H9 (cell line): ENCODE measurements around the gene ASL. TPM values are rescaled to one million over a fixed set of nuclear protein-coding genes. Genes with fewer than 3 reads are reported as not detected.

Source experiments
- DNase-seq: peaks from one replicate; pipeline ENCODE4 v3.0.0-alpha.2; 2017
- H2AFZ ChIP-seq: one replicate; pipeline ENCODE4 v1.6.1; 2013; ENCODE audit warnings: mild to moderate bottlenecking, low read length, control low read depth, moderate library complexity
- H2AK5ac ChIP-seq: 2 replicates; pipeline ENCODE4 v1.6.1; 2013; ENCODE audit warnings: low read length, control low read depth, mixed read lengths; ENCODE audit not compliant: insufficient read length
- H2BK120ac ChIP-seq: one replicate; pipeline ENCODE4 v1.6.1; 2013; ENCODE audit warnings: low read depth, mild to moderate bottlenecking, low read length, control low read depth, inconsistent platforms; ENCODE audit not compliant: poor library complexity, severe bottlenecking
- H2BK12ac ChIP-seq: 2 replicates; pipeline ENCODE4 v1.6.1; 2013; ENCODE audit warnings: low read length, control low read depth, mixed read lengths, low read depth; ENCODE audit not compliant: insufficient read length
- H2BK15ac ChIP-seq: 2 replicates; pipeline ENCODE4 v1.6.1; 2013; ENCODE audit warnings: low read depth, low read length, control low read depth
- H2BK20ac ChIP-seq: one replicate; pipeline ENCODE4 v1.6.1; 2013; ENCODE audit warnings: low read depth, mild to moderate bottlenecking, low read length, control low read depth, inconsistent platforms; ENCODE audit not compliant: poor library complexity, severe bottlenecking
- H2BK5ac ChIP-seq: 2 replicates; pipeline ENCODE4 v1.6.1; 2013; ENCODE audit warnings: low read length, control low read depth, mixed read lengths; ENCODE audit not compliant: insufficient read length
- H3K14ac ChIP-seq: 2 replicates; pipeline ENCODE4 v1.6.1; 2013; ENCODE audit warnings: low read length, control low read depth; ENCODE audit not compliant: insufficient read depth
- H3K18ac ChIP-seq: 2 replicates; pipeline ENCODE4 v1.6.1; 2013; ENCODE audit warnings: low read depth, mild to moderate bottlenecking, mixed read lengths, low read length, control low read depth; ENCODE audit not compliant: insufficient read length
- H3K23ac ChIP-seq: 2 replicates; pipeline ENCODE4 v1.6.1; 2013; ENCODE audit warnings: low read length, control low read depth, mixed read lengths, low read depth; ENCODE audit not compliant: insufficient read length
- H3K23me2 ChIP-seq: 2 replicates; pipeline ENCODE4 v1.6.1; 2013; ENCODE audit warnings: low read depth, mild to moderate bottlenecking, mixed read lengths, low read length, control low read depth; ENCODE audit not compliant: insufficient read length, poor library complexity, severe bottlenecking
- H3K27ac ChIP-seq: 2 replicates; pipeline ENCODE4 v1.5.1; 2013; ENCODE audit warnings: low read length, control low read depth, mixed read lengths, low read depth; ENCODE audit not compliant: insufficient read length
- H3K27me3 ChIP-seq: 2 replicates; pipeline ENCODE4 v1.6.1; 2013; ENCODE audit warnings: low read length, control low read depth, inconsistent platforms; ENCODE audit not compliant: insufficient read depth
- H3K4ac ChIP-seq: 2 replicates; pipeline ENCODE4 v1.6.1; 2013; ENCODE audit warnings: low read depth, mild to moderate bottlenecking, control low read depth, inconsistent platforms, low read length, moderate library complexity
- H3K4me1 ChIP-seq: 2 replicates; pipeline ENCODE4 v1.6.1; 2013; ENCODE audit warnings: low read length, control low read depth, inconsistent platforms; ENCODE audit not compliant: insufficient read depth
- H3K4me2 ChIP-seq: 2 replicates; pipeline ENCODE4 v1.6.1; 2013; ENCODE audit warnings: low read length, control low read depth, mixed read lengths; ENCODE audit not compliant: insufficient read length, insufficient read depth
- H3K56ac ChIP-seq: 2 replicates; pipeline ENCODE4 v1.6.1; 2013; ENCODE audit warnings: low read depth, mild to moderate bottlenecking, mixed read lengths, low read length, control low read depth; ENCODE audit not compliant: insufficient read length
- H3K79me1 ChIP-seq: 2 replicates; pipeline ENCODE4 v1.6.1; 2013; ENCODE audit warnings: low read depth, mild to moderate bottlenecking, moderate library complexity, low read length, control low read depth, inconsistent platforms; ENCODE audit not compliant: insufficient read depth, poor library complexity, severe bottlenecking
- H3K79me2 ChIP-seq: 2 replicates; pipeline ENCODE4 v1.6.1; 2013; ENCODE audit warnings: low read length, control low read depth, inconsistent platforms; ENCODE audit not compliant: insufficient read depth
- H3K9ac ChIP-seq: 2 replicates; pipeline ENCODE4 v1.6.1; 2013; ENCODE audit warnings: low read length, control low read depth, mixed read lengths; ENCODE audit not compliant: insufficient read length; ENCODE audit errors: extremely low read depth
- H3K9me3 ChIP-seq: one replicate; pipeline ENCODE4 v1.6.1; 2013; ENCODE audit warnings: low read depth, low read length, inconsistent platforms; ENCODE audit not compliant: control insufficient read depth
- H3T11ph ChIP-seq: one replicate; pipeline ENCODE4 v1.6.1; 2013; ENCODE audit warnings: mild to moderate bottlenecking, low read length, control low read depth, inconsistent platforms
- H4K20me1 ChIP-seq: one replicate; pipeline ENCODE4 v1.6.1; 2013; ENCODE audit not compliant: control insufficient read depth, insufficient read length, insufficient read depth
- H4K5ac ChIP-seq: 2 replicates; pipeline ENCODE4 v1.6.1; 2013; ENCODE audit warnings: low read depth, mild to moderate bottlenecking, mixed read lengths, low read length, control low read depth; ENCODE audit not compliant: insufficient read length
- H4K8ac ChIP-seq: replicated peaks from 2 replicates; pipeline ENCODE4 v1.6.1; 2013; ENCODE audit warnings: low read length, control low read depth, mixed read lengths, low read depth; ENCODE audit not compliant: insufficient read length
- H4K91ac ChIP-seq: 2 replicates; pipeline ENCODE4 v1.6.1; 2013; ENCODE audit warnings: low read depth, mild to moderate bottlenecking, moderate library complexity, mixed read lengths, low read length, control low read depth; ENCODE audit not compliant: insufficient read length
- H3K27ac Mint-ChIP-seq, 3 experiments: 2 replicates in 2 of 3; 3 replicates in 1 of 3; pipeline ENCODE4 v1.8.0; 2020 to 2021; ENCODE audit warnings: mixed read lengths in 3 of 3, mild to moderate bottlenecking in 1 of 3, moderate library complexity in 1 of 3
- H3K27me3 Mint-ChIP-seq: 2 replicates; pipeline ENCODE4 v1.8.0; 2021; ENCODE audit warnings: low read depth, mild to moderate bottlenecking, moderate library complexity, mixed read lengths
- H3K36me3 Mint-ChIP-seq, 3 experiments: 2 replicates in 2 of 3; 3 replicates in 1 of 3; pipeline ENCODE4 v1.8.0; 2020 to 2021; ENCODE audit warnings: low read depth in 3 of 3, mixed read lengths in 3 of 3; ENCODE audit not compliant: insufficient read depth in 1 of 3
- H3K4me1 Mint-ChIP-seq, 2 experiments: 2 replicates each; pipeline ENCODE4 v1.8.0; 2020; ENCODE audit warnings: mixed read lengths in 2 of 2
- H3K4me3 Mint-ChIP-seq, 2 experiments: 2 replicates in 1 of 2; 3 replicates in 1 of 2; pipeline ENCODE4 v1.8.0; 2020 to 2021; ENCODE audit warnings: mild to moderate bottlenecking in 2 of 2, mixed read lengths in 2 of 2, moderate library complexity in 1 of 2
- H3K9me3 Mint-ChIP-seq, 2 experiments: 2 replicates in 1 of 2; 3 replicates in 1 of 2; pipeline ENCODE4 v1.8.0; 2020; ENCODE audit warnings: mild to moderate bottlenecking in 2 of 2, mixed read lengths in 2 of 2, moderate library complexity in 1 of 2
- WGBS: extraction: QIAGEN DNeasy Blood & Tissue Kit; methylation state at CpG from one replicate; pipeline ENCODE4 v1.1.7; 2013; ENCODE audit warnings: missing lambda C conversion rate, low lambda C conversion rate, mixed read lengths; ENCODE audit not compliant: insufficient read length; ENCODE audit errors: extremely low coverage; 5-methylcytosine and 5-hydroxymethylcytosine counted together
- total RNA-seq: library from RNA; stranded (reverse); gene quantifications from 2 replicates; pipeline ENCODE4 v1.2.1, GENCODE V29; 2021
- TF ChIP-seq, protein P1 (sequence below): fragments of 200-600 bp; sonication (generic); conservative IDR thresholded peaks from 3 replicates; pipeline ENCODE4 v1.8.0; 2021; ENCODE audit warnings: antibody characterized with exemption, mild to moderate bottlenecking

ASL gene
- total RNA-seq, 1 experiment from 2014 or later, result 30.7 TPM

GRCh38 chr7:66055321-66055956, 20.2 kb upstream of the ASL start:
- Histone ChIP-seq H3K9ac (no peak overlapping the region), H3K23me2 (no peaks in the 10 kb centered on the region), H2BK12ac (no peak overlapping the region), H2AK5ac (no peak overlapping the region), H3K79me2 (no peaks in the 10 kb centered on the region), H2BK5ac (no peak overlapping the region), H3K4me2 (no peak overlapping the region), H3K4me1 (no peaks in the 10 kb centered on the region), H4K5ac (no peak overlapping the region), H2BK20ac (no peak overlapping the region), H3K4ac (no peak overlapping the region), H3K27me3 (no peaks in the 10 kb centered on the region), H2AFZ (no peak overlapping the region), H2BK120ac (no peak overlapping the region), H3K23ac (no peak overlapping the region), H3T11ph (no peak overlapping the region), H4K8ac (no peak overlapping the region), H3K14ac (no peak overlapping the region), H4K91ac (no peak overlapping the region), H3K18ac (no peak overlapping the region), H3K27ac (no peak overlapping the region), H3K79me1 (no peaks in the 10 kb centered on the region), H3K9me3 (no peaks in the 10 kb centered on the region), H4K20me1 (no peaks in the 10 kb centered on the region), H3K56ac (no peak overlapping the region), H2BK15ac (no peak overlapping the region)
- no CpG with 5 or more reads among the region's 9 CpGs for WGBS
- no peak overlapping the region for H3K4me3 Mint-ChIP-seq
- no peaks in the 10 kb centered on the region for H3K9me3 Mint-ChIP-seq
- no peak overlapping the region for H3K27ac Mint-ChIP-seq
- no peak for DNase-seq
- H3K36me3 Mint-ChIP-seq, result no peaks in the 10 kb centered on the region
- TF ChIP-seq, protein P1, sequence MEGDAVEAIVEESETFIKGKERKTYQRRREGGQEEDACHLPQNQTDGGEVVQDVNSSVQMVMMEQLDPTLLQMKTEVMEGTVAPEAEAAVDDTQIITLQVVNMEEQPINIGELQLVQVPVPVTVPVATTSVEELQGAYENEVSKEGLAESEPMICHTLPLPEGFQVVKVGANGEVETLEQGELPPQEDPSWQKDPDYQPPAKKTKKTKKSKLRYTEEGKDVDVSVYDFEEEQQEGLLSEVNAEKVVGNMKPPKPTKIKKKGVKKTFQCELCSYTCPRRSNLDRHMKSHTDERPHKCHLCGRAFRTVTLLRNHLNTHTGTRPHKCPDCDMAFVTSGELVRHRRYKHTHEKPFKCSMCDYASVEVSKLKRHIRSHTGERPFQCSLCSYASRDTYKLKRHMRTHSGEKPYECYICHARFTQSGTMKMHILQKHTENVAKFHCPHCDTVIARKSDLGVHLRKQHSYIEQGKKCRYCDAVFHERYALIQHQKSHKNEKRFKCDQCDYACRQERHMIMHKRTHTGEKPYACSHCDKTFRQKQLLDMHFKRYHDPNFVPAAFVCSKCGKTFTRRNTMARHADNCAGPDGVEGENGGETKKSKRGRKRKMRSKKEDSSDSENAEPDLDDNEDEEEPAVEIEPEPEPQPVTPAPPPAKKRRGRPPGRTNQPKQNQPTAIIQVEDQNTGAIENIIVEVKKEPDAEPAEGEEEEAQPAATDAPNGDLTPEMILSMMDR, result no peak
- H3K27me3 Mint-ChIP-seq, result no peaks in the 10 kb centered on the region; the same call in 1 of the 2 replicates
- H3K4me1 Mint-ChIP-seq, result no peaks in the 10 kb centered on the region
